Neutrophil (primary cell): ENCODE results near the gene TOMM40.
A peak's percentile ranks its signal among the peaks of the same experiment; 100 is the strongest.

Experiments
- H3K27ac ChIP-seq: fragments of 200-600 bp; sonication (generic); 2 replicates; pipeline ENCODE4 v1.5.1; 2016; ENCODE audit warnings: mild to moderate bottlenecking, moderate library complexity
- H3K27me3 ChIP-seq: fragments of 200-600 bp; sonication (generic); 2 replicates; pipeline ENCODE4 v1.6.0; 2016; ENCODE audit warnings: mild to moderate bottlenecking
- H3K36me3 ChIP-seq: fragments of 200-600 bp; sonication (generic); 2 replicates; pipeline ENCODE4 v1.5.1; 2017
- H3K4me1 ChIP-seq, 2 experiments: fragments of 200-600 bp in 1 of 2; sonication (generic) in 1 of 2; 1 replicate in 1 of 2; 2 replicates in 1 of 2; pipeline versions ENCODE4 v1.5.1 to v1.6.1; 2013 to 2016; ENCODE audit warnings: low read depth in 1 of 2, low read length in 1 of 2, mild to moderate bottlenecking in 1 of 2, moderate library complexity in 1 of 2; ENCODE audit not compliant: control insufficient read depth in 1 of 2, insufficient read depth in 1 of 2
- H3K4me3 ChIP-seq, 2 experiments: fragments of 200-600 bp in 1 of 2; sonication (generic) in 1 of 2; 1 replicate in 1 of 2; 2 replicates in 1 of 2; pipeline ENCODE4 v1.5.1; 2013 to 2016; ENCODE audit warnings: low read depth in 1 of 2, low read length in 1 of 2, mild to moderate bottlenecking in 1 of 2, moderate library complexity in 1 of 2
- H3K9me3 ChIP-seq: fragments of 200-600 bp; sonication (generic); 2 replicates; pipeline ENCODE4 v1.5.1; 2016
- TF ChIP-seq, protein P1 (sequence below): fragments of 200-600 bp; sonication (generic); IDR thresholded peaks from 2 replicates; pipeline ENCODE4 v1.5.1; 2016; ENCODE audit warnings: antibody characterized with exemption

Gene TOMM40

DNA sequence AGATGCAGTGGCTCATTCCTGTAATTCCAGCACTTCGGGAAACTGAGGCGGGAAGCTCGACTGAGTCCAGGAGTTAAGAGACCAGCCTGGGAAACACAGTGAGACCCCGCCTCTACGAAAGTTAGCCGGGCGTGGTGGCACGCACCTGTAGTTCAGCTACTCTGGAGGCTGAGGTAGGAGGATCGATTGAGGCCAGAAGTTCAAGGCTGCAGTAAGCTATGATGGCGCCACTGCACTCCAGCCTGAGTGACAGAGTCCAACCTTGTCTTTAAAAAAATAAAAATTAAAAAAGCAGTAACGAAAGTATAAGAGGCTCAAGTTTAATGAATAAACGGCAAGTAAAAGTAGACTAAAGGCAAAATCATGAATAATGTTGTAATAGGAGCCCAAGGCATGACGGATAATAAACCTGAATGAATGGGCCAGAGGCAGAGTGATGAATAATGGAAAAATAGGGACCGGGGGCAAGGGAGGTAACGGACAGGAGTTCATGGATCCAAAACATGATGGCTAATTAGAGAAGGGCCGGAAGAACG is 1.2 kb upstream of the TOMM40 start:
- peak overlapping the region; percentile 70 to 85 for H3K4me3 ChIP-seq
- peaks cover 21% of the 10 kb centered on the region for H3K36me3 ChIP-seq

DNA sequence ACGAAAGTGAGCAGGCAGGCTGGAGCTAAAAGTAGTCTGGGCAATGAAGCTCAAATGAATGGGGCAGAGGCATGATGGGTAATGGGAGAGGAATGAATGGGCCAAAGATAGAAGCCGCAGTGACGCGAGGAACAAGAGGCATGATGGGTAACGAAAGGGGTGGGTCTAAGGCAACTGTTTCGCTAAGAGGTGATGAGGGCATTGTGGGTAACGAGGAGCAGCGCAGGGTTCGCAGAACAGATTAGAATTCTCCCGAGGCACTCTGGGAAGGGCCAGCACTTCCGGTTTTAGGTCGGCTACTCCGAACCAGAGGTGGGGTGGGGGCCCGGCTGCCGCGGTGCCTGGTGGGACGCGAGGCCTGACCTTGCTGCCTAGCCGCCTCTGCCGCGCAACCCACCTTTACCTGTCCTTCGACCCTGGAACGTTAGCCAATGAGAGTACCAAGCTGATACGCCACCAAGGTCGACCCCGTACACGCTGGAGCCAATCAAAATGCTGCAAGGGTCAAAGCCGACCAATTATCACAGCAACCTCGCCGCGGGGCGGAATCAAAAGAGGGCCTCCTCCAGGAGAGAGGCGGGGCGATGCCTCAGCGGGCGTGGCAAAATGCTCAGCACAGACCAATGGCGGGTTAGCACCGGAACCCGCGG is 563 bp upstream of the TOMM40 start:
- peaks cover 16 to 20% of the 10 kb centered on the region in 2 experiments for H3K4me1 ChIP-seq
- no peaks in the 10 kb centered on the region for H3K27me3 ChIP-seq
- H3K9me3 ChIP-seq, result no peaks in the 10 kb centered on the region
- H3K36me3 ChIP-seq, result peaks cover 21% of the 10 kb centered on the region
- peak overlapping the region; percentile 92 for H3K27ac ChIP-seq
- peak overlapping the region; percentile 70 to 85 for H3K4me3 ChIP-seq
- TF ChIP-seq, protein P1, sequence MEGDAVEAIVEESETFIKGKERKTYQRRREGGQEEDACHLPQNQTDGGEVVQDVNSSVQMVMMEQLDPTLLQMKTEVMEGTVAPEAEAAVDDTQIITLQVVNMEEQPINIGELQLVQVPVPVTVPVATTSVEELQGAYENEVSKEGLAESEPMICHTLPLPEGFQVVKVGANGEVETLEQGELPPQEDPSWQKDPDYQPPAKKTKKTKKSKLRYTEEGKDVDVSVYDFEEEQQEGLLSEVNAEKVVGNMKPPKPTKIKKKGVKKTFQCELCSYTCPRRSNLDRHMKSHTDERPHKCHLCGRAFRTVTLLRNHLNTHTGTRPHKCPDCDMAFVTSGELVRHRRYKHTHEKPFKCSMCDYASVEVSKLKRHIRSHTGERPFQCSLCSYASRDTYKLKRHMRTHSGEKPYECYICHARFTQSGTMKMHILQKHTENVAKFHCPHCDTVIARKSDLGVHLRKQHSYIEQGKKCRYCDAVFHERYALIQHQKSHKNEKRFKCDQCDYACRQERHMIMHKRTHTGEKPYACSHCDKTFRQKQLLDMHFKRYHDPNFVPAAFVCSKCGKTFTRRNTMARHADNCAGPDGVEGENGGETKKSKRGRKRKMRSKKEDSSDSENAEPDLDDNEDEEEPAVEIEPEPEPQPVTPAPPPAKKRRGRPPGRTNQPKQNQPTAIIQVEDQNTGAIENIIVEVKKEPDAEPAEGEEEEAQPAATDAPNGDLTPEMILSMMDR, result peak; percentile 14

More for the DNA sequence above, 1.2 kb upstream of the TOMM40 start:
- H3K9me3 ChIP-seq, result no peaks in the 10 kb centered on the region
- H3K27ac ChIP-seq, result peak overlapping the region; percentile 92
- H3K4me1 ChIP-seq, result peaks cover 16 to 20% of the 10 kb centered on the region in 2 experiments
- TF ChIP-seq, protein P1, result no peak
- H3K27me3 ChIP-seq, result no peaks in the 10 kb centered on the region

DNA sequence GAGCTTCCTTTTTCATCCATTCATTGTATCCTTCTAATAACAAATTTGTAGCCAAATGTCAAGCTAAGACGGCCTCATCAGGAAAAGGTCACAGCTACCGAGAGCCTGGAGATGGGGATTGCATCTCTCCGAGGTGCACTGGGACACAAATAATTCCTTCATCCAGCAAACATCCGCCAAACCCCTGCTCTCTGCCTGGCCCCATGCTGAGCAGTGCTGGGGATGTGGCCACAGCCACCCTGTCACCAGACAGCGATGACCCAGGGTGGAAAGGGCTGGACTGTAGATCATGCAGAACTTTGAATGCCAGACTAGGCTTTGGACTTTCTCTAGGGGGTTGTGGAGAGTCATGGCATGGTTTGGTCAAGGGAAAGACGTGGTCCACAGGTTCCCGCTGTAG is 1.9 kb downstream of the TOMM40 start:
- Histone ChIP-seq H3K4me1 (peaks cover 17 to 21% of the 10 kb centered on the region in 2 experiments), H3K4me3 (no peak overlapping the region), H3K27ac (no peak overlapping the region), H3K36me3 (peaks cover 16% of the 10 kb centered on the region), H3K27me3 (no peaks in the 10 kb centered on the region), H3K9me3 (no peaks in the 10 kb centered on the region)
- TF ChIP-seq, protein P1, result no peak

DNA sequence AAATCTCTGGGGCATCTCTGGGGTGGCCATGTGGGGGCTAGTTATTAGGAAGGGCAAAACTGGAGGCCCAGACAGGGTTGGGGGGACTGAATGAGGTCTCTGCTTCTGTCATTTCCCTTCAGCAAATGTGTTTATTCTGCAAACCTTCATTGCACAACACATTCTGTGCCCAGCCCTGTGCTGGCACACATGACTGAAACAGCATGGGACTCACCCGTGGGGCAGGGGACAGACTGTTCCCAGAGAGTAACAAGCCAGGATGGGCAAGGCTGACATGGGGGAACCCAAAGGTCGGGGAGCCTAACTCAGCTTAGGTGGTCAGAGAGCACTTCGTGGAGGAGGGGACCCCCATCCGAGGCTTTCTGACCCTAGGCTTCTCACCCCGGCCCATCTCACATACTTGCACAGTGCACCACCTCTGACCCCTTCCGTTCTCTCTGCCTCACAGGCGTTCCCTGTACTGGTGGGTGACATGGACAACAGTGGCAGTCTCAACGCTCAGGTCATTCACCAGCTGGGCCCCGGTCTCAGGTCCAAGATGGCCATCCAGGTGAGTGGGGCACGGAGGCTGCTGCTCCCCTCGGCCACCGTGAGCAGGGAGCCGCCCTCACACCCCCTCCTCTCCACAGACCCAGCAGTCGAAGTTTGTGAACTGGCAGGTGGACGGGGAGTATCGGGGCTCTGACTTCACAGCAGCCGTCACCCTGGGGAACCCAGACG is 2.4 kb downstream of the TOMM40 start:
- Histone ChIP-seq H3K9me3 (no peaks in the 10 kb centered on the region), H3K27me3 (no peaks in the 10 kb centered on the region), H3K36me3 (peaks cover 11% of the 10 kb centered on the region), H3K4me3 (no peak overlapping the region), H3K4me1 (peaks cover 21 to 23% of the 10 kb centered on the region in 2 experiments), H3K27ac (no peak overlapping the region)
- TF ChIP-seq, protein P1, result no peak

DNA sequence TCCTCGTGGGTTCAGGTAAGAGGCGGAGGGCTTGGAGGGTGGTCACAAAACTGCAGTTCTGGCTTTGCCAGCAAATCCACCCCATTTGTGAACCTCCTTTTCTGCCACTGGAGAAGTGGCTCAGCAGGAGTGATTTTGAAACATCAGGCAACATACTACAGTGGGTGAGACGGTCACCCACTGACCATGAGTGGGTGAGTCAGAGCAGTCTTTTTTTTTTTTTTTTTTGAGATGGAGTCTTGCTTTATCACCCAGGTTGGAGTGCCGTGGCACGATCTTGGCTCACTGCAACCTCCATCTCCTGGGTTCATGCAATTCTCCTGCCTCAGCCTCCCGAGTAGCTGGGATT is 3.0 kb downstream of the TOMM40 start:
- TF ChIP-seq, protein P1, result no peak
- Histone ChIP-seq H3K27ac (no peak overlapping the region), H3K4me3 (no peak overlapping the region), H3K9me3 (no peaks in the 10 kb centered on the region), H3K27me3 (no peaks in the 10 kb centered on the region), H3K4me1 (peaks cover 21 to 23% of the 10 kb centered on the region in 2 experiments), H3K36me3 (peaks cover 11% of the 10 kb centered on the region)
